Measurements from ENCODE around the gene NRXN2. TPM values are rescaled to one million over a fixed set of nuclear protein-coding genes. Genes with fewer than 3 reads are reported as not detected.

The NRXN2 gene
- polyA plus RNA-seq, 4 donors: 0.45 to 8.9 (median 2.7) TPM

DNA sequence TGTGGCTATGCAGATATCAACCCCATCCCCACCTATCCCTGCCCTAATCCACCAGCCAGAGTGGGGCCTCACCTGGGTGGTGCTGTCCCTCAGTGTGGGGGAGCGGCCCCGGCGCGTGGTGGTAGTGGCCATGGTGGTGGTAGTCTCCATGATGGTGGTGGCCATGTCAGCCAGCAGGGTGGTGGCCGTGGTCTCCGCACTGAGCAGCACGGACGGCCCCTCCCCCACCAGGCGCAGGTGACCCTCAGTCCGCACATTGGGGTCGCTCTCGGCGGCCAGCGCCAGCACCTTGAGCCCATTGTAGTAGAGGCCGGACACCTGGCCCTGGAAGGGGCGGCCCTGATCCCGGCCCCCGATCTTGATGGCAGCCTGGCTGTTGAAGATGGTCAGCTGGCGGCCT is 100.3 kb downstream of the NRXN2 start:
- H3K27me3 ChIP-seq (ENCODE audit: control insufficient read depth in 3 of 3, insufficient read depth in 3 of 3, low read length in 3 of 3): no peaks in the 10 kb centered on the region
- 92 to 93% (median 92%) methylated on average over 17 to 19 of the region's 19 CpGs for WGBS, 3 donors
- peaks cover 0 to 38% (median 2%) of the 10 kb centered on the region in 3 donors for H3K4me1 ChIP-seq (ENCODE audit: control insufficient read depth in 3 of 3, insufficient read depth in 2 of 3, low read depth in 1 of 3, low read length in 2 of 3)
- peaks cover 0 to 13% (median 0%) of the 10 kb centered on the region in 3 donors for H3K36me3 ChIP-seq (ENCODE audit: control insufficient read depth in 3 of 3, insufficient read depth in 2 of 3, low read depth in 1 of 3, low read length in 3 of 3)
- FAIRE-seq (no peak), DNase-seq (no peak)
- H3K4me3 ChIP-seq (ENCODE audit: low read depth in 1 of 3, low read length in 3 of 3): no peak overlapping the region
- no peak overlapping the region for H3K27ac ChIP-seq (ENCODE audit: low read depth in 1 of 3, low read length in 2 of 3)
- peaks cover 0 to 9% of the 10 kb centered on the region in 2 donors for H3K9me3 ChIP-seq (ENCODE audit: control insufficient read depth in 2 of 2, insufficient read depth in 1 of 2, low read depth in 1 of 2, low read length in 1 of 2)

DNA sequence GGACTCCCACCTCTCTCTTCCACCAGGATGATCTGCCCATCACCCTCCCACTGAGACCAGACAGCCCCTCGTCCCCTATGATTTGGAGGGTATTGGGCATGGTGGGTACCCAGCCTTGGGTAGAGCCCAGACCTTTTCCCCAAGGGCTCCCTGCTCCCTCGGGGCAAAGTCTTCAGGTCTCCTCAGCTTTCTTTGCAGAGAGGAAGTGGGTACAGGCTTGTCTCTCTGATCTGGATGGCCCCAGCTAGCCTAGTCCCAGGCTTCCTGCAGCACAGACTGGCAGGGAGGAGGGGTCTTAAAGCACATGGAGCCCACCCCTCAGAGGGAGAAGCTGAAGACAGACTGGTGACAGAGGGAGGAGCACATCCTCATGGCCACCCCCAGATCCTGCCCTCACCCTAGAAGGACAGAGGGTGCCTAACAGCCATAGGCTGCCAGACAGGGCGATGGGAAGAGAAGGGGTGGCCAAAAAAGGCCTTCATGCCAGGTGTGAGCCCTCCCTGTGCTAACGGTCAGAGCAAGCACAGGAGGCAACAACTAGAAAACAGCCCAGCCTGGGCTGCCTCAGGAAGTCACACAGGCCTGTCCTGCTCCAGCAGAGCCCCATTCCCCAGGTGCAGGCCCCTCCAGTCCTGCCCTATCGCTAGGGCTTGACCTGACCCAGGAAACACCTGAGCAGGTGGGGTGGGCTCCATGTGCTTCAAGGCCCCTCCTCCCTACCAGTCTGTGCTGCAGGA is 101.5 kb downstream of the NRXN2 start:
- Histone ChIP-seq H3K9me3 (ENCODE audit: control insufficient read depth in 2 of 2, insufficient read depth in 1 of 2, low read depth in 1 of 2, low read length in 1 of 2) (peaks cover 0 to 7% of the 10 kb centered on the region in 2 donors), H3K27me3 (ENCODE audit: control insufficient read depth in 3 of 3, insufficient read depth in 3 of 3, low read length in 3 of 3) (no peaks in the 10 kb centered on the region), H3K27ac (ENCODE audit: low read depth in 1 of 3, low read length in 2 of 3) (peak overlapping the region in 1 of 3 donors; percentile 96), H3K4me1 (ENCODE audit: control insufficient read depth in 3 of 3, insufficient read depth in 2 of 3, low read depth in 1 of 3, low read length in 2 of 3) (peaks cover 0 to 38% (median 2%) of the 10 kb centered on the region in 3 donors), H3K36me3 (ENCODE audit: control insufficient read depth in 3 of 3, insufficient read depth in 2 of 3, low read depth in 1 of 3, low read length in 3 of 3) (peaks cover 0 to 17% (median 0%) of the 10 kb centered on the region in 3 donors), H3K4me3 (ENCODE audit: low read depth in 1 of 3, low read length in 3 of 3) (no peak overlapping the region)
- no peak for FAIRE-seq
- DNase-seq: no peak
- 62 to 82% (median 73%) methylated on average over 5 of the region's 5 CpGs for WGBS, 3 donors

DNA sequence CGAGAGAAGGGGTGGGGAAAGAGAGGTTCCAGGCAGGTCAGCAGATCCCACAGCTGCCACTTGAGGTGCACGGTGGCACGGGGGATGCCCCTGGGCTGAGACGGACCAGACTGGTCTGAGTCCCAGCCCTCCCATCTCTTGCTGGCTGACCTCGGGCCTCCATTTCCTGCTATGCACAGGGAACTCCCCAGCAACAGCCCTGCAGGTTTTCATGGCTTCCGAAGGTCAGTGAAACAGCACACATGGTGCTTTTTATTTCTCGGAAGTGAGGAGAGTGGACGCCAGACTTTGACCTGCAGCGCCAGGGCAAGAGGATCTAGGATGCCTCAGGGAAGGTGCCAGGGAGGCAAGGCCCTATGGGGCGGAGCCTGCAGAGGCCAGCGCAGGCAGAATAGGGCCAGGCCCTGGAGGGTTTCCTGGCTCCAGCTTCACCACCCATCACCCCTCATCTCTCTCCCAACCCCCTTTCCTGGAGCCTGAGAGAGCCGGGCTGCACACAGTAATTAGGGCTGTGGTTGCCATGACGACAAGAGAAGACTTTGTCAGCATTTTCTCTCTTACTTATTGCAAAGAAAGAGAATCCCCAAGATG is 102.5 kb downstream of the NRXN2 start:
- Histone ChIP-seq H3K9me3 (ENCODE audit: control insufficient read depth in 2 of 2, insufficient read depth in 1 of 2, low read depth in 1 of 2, low read length in 1 of 2) (no peaks in the 10 kb centered on the region), H3K4me3 (ENCODE audit: low read depth in 1 of 3, low read length in 3 of 3) (peak overlapping the region in 1 of 3 donors; percentile 15), H3K36me3 (ENCODE audit: control insufficient read depth in 3 of 3, insufficient read depth in 2 of 3, low read depth in 1 of 3, low read length in 3 of 3) (peaks cover 0 to 20% (median 0%) of the 10 kb centered on the region in 3 donors), H3K27me3 (ENCODE audit: control insufficient read depth in 3 of 3, insufficient read depth in 3 of 3, low read length in 3 of 3) (no peaks in the 10 kb centered on the region), H3K27ac (ENCODE audit: low read depth in 1 of 3, low read length in 2 of 3) (peak overlapping the region in 2 of 3 donors; percentile 43 to 96), H3K4me1 (ENCODE audit: control insufficient read depth in 3 of 3, insufficient read depth in 2 of 3, low read depth in 1 of 3, low read length in 2 of 3) (peaks cover 0 to 38% (median 2%) of the 10 kb centered on the region in 3 donors)
- FAIRE-seq: no peak
- WGBS, 3 donors: 32 to 38% (median 34%) methylated on average over 13 of the region's 13 CpGs
- DNase-seq: peak; percentile 72 to 89

DNA sequence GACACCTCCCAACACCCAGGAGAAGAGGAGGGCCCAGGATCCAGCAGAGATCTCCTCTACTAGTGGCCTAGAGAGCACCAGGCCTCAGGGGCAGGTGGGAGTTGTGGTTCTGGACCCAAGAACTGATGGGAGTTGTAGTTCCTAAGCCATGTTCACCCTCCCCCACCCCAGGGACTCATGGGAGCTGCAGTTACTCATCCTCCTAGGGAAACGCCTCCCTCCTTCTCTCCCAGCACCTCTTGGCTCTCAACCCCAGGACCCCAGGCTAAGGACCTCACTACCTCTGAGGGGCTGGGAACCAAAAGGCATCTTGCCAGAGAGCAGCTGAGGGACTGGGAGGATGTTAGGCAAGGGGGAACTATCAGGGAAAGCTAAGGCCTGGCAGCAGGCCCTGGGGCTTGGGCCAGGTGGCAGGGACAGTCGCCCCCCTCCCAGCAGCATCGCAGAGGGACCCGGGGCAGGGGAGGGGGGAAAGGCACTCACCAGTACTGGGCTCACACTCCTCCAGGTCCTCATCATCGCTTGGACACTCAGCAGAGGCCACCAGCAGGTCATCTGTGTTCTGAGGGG is 103.1 kb downstream of the NRXN2 start:
- peak; percentile 5 to 82 for DNase-seq
- Histone ChIP-seq H3K4me3 (ENCODE audit: low read depth in 1 of 3, low read length in 3 of 3) (peak overlapping the region in 1 of 3 donors; percentile 15), H3K4me1 (ENCODE audit: control insufficient read depth in 3 of 3, insufficient read depth in 2 of 3, low read depth in 1 of 3, low read length in 2 of 3) (peaks cover 0 to 38% (median 2%) of the 10 kb centered on the region in 3 donors), H3K9me3 (ENCODE audit: control insufficient read depth in 2 of 2, insufficient read depth in 1 of 2, low read depth in 1 of 2, low read length in 1 of 2) (no peaks in the 10 kb centered on the region), H3K36me3 (ENCODE audit: control insufficient read depth in 3 of 3, insufficient read depth in 2 of 3, low read depth in 1 of 3, low read length in 3 of 3) (peaks cover 0 to 22% (median 0%) of the 10 kb centered on the region in 3 donors), H3K27ac (ENCODE audit: low read depth in 1 of 3, low read length in 2 of 3) (peak overlapping the region in 2 of 3 donors; percentile 43 to 96), H3K27me3 (ENCODE audit: control insufficient read depth in 3 of 3, insufficient read depth in 3 of 3, low read length in 3 of 3) (no peaks in the 10 kb centered on the region)
- no peak for FAIRE-seq
- 60 to 68% (median 65%) methylated on average over 5 of the region's 5 CpGs for WGBS, 3 donors

DNA sequence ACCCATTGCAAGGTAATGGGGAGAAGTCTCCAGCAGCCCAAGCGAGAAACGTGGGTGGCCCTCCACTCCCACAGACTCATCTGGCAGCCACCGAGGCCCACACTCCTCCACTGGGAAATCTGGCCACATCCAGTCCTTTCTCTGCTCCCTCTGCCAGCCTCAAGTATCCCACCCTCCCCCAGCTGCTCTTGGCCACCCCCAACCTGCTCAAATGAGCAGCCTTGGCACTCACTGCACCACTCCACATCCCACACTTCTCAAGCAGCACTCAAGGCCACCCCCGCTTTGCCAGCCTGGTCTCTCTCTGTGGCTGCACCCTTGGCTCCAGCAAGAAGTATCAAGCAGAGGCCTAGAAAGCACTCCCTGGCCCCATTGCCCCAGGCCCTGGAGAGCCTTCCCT is 103.8 kb downstream of the NRXN2 start:
- peak overlapping the region in 1 of 3 donors; percentile 15 for H3K4me3 ChIP-seq (ENCODE audit: low read depth in 1 of 3, low read length in 3 of 3)
- FAIRE-seq: no peak
- H3K27ac ChIP-seq (ENCODE audit: low read depth in 1 of 3, low read length in 2 of 3): peak overlapping the region in 1 of 3 donors; percentile 96
- DNase-seq: no peak
- peaks cover 0 to 28% (median 0%) of the 10 kb centered on the region in 3 donors for H3K36me3 ChIP-seq (ENCODE audit: control insufficient read depth in 3 of 3, insufficient read depth in 2 of 3, low read depth in 1 of 3, low read length in 3 of 3)
- WGBS, 3 donors: 88 to 100% (median 91%) methylated on average over 4 of the region's 4 CpGs
- no peaks in the 10 kb centered on the region for H3K27me3 ChIP-seq (ENCODE audit: control insufficient read depth in 3 of 3, insufficient read depth in 3 of 3, low read length in 3 of 3)
- H3K4me1 ChIP-seq (ENCODE audit: control insufficient read depth in 3 of 3, insufficient read depth in 2 of 3, low read depth in 1 of 3, low read length in 2 of 3): peaks cover 0 to 38% (median 2%) of the 10 kb centered on the region in 3 donors
- no peaks in the 10 kb centered on the region for H3K9me3 ChIP-seq (ENCODE audit: control insufficient read depth in 2 of 2, insufficient read depth in 1 of 2, low read depth in 1 of 2, low read length in 1 of 2)

DNA sequence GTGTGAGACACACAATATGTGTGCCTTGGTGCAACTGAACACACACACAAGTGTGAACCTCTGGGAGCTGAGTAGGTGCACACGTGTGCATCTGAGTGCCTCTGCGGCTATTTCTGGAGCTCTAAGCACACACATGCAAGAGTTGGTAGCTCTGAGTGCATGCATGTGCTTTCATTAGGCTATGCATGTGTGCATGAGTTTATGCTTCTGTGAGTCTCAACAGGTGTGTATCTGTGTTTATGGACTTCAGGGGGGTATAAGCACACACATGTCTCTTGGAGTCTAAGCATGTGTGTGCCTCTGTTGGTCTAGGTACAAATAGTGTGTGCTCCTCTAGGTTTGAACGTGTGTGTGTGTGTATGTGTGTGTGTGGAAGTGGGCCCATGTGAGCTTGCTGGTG is 106.2 kb downstream of the NRXN2 start:
- H3K4me1 ChIP-seq (ENCODE audit: control insufficient read depth in 3 of 3, insufficient read depth in 2 of 3, low read depth in 1 of 3, low read length in 2 of 3): peaks cover 0 to 33% (median 2%) of the 10 kb centered on the region in 3 donors
- no peaks in the 10 kb centered on the region for H3K27me3 ChIP-seq (ENCODE audit: control insufficient read depth in 3 of 3, insufficient read depth in 3 of 3, low read length in 3 of 3)
- DNase-seq (no peak), FAIRE-seq (no peak)
- no peak overlapping the region for H3K4me3 ChIP-seq (ENCODE audit: low read depth in 1 of 3, low read length in 3 of 3)
- whole genome bisulfite sequencing, 3 donors: 79 to 86% (median 81%) methylated on average over 3 of the region's 3 CpGs
- no peak overlapping the region for H3K27ac ChIP-seq (ENCODE audit: low read depth in 1 of 3, low read length in 2 of 3)
- H3K9me3 ChIP-seq (ENCODE audit: control insufficient read depth in 2 of 2, insufficient read depth in 1 of 2, low read depth in 1 of 2, low read length in 1 of 2): no peaks in the 10 kb centered on the region
- peaks cover 0 to 36% (median 0%) of the 10 kb centered on the region in 3 donors for H3K36me3 ChIP-seq (ENCODE audit: control insufficient read depth in 3 of 3, insufficient read depth in 2 of 3, low read depth in 1 of 3, low read length in 3 of 3)

DNA sequence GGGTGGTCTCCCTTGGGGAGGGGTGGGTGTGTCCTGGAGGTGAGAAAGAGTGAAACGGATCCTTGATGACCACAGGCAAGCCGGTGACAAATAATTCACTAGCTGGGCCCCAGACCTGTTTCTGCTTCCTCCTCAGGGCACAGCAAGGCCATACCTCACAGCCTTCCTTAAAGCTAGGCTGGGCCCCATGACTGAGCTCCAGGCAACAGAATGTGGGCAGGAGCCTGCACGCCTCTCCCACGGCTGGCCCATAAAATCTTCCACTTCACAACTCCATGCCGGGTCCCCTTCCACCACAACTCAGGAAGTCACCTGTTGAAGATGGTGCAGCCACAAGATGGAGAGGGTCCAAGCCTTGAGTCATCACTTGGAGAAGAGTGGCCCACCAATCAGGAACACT is 108.1 kb downstream of the NRXN2 start:
- WGBS, 3 donors: 64 to 84% (median 67%) methylated on average over 5 of the region's 5 CpGs
- Histone ChIP-seq H3K36me3 (ENCODE audit: control insufficient read depth in 3 of 3, insufficient read depth in 2 of 3, low read depth in 1 of 3, low read length in 3 of 3) (peaks cover 0 to 36% (median 0%) of the 10 kb centered on the region in 3 donors), H3K4me3 (ENCODE audit: low read depth in 1 of 3, low read length in 3 of 3) (no peak overlapping the region), H3K9me3 (ENCODE audit: control insufficient read depth in 2 of 2, insufficient read depth in 1 of 2, low read depth in 1 of 2, low read length in 1 of 2) (no peaks in the 10 kb centered on the region), H3K4me1 (ENCODE audit: control insufficient read depth in 3 of 3, insufficient read depth in 2 of 3, low read depth in 1 of 3, low read length in 2 of 3) (peaks cover 0 to 14% (median 0%) of the 10 kb centered on the region in 3 donors), H3K27ac (ENCODE audit: low read depth in 1 of 3, low read length in 2 of 3) (no peak overlapping the region), H3K27me3 (ENCODE audit: control insufficient read depth in 3 of 3, insufficient read depth in 3 of 3, low read length in 3 of 3) (no peaks in the 10 kb centered on the region)
- FAIRE-seq (no peak), DNase-seq (no peak)

DNA sequence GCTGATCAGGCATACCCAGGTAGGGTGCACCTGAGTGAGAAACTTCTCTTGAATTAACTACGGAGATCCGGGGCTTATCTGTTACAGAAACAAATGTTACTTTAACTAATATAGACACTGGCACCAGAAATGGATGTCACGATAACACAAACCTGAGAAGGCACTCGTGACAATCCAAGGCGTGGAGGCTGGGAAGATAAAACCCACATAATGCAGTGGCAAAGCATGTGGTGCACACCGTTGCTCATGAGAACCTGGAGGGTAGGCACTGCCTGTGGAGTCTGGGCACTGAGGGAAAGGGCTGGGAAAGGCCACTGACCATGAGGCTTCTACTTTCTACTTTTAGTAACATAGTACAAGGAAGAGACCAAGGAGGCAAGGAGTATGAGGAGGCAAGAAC is 109.3 kb downstream of the NRXN2 start:
- DNase-seq (no peak), FAIRE-seq (no peak)
- Histone ChIP-seq H3K4me1 (ENCODE audit: control insufficient read depth in 3 of 3, insufficient read depth in 2 of 3, low read depth in 1 of 3, low read length in 2 of 3) (peaks cover 0 to 1% (median 0%) of the 10 kb centered on the region in 3 donors), H3K4me3 (ENCODE audit: low read depth in 1 of 3, low read length in 3 of 3) (no peak overlapping the region), H3K27ac (ENCODE audit: low read depth in 1 of 3, low read length in 2 of 3) (no peak overlapping the region), H3K9me3 (ENCODE audit: control insufficient read depth in 2 of 2, insufficient read depth in 1 of 2, low read depth in 1 of 2, low read length in 1 of 2) (no peaks in the 10 kb centered on the region), H3K36me3 (ENCODE audit: control insufficient read depth in 3 of 3, insufficient read depth in 2 of 3, low read depth in 1 of 3, low read length in 3 of 3) (peaks cover 0 to 37% (median 0%) of the 10 kb centered on the region in 3 donors), H3K27me3 (ENCODE audit: control insufficient read depth in 3 of 3, insufficient read depth in 3 of 3, low read length in 3 of 3) (peaks cover 0 to 9% (median 2%) of the 10 kb centered on the region in 3 donors)
- 60 to 87% (median 86%) methylated on average over 6 of the region's 6 CpGs for WGBS, 3 donors
